Keratinocyte (primary cell): ENCODE measurements around the gene KDM2A. TPM values are rescaled to one million over a fixed set of nuclear protein-coding genes. Genes with fewer than 3 reads are reported as not detected.

ENCODE experiments used
- DNase-seq: peaks from one replicate; pipeline ENCODE4 v3.0.0-alpha.2; 2011; ENCODE audit warnings: low read depth, missing footprints, low spot score
- FAIRE-seq: peaks from 2 replicates; lab custom pipeline; 2011; peaks lifted over from hg19 to GRCh38; lab: Jason Lieb, UNC
- H2AFZ ChIP-seq: 2 replicates; pipeline ENCODE4 v1.6.0; 2012; ENCODE audit warnings: low read length, control low read depth, inconsistent platforms; ENCODE audit not compliant: control insufficient read depth
- H3K27ac ChIP-seq: 2 replicates; pipeline ENCODE4 v1.5.1; 2011; ENCODE audit warnings: low read length; ENCODE audit not compliant: control insufficient read depth, insufficient read depth
- H3K27me3 ChIP-seq: 3 replicates; pipeline ENCODE4 v1.6.0; 2011; ENCODE audit warnings: low read length; ENCODE audit not compliant: control insufficient read depth, insufficient read depth; ENCODE audit errors: extremely low read depth
- H3K36me3 ChIP-seq, 2 experiments: 2 replicates in 1 of 2; 3 replicates in 1 of 2; pipeline ENCODE4 v1.5.1; 2011; ENCODE audit warnings: low read length in 2 of 2, mild to moderate bottlenecking in 1 of 2; ENCODE audit not compliant: control insufficient read depth in 2 of 2, insufficient read depth in 2 of 2; ENCODE audit errors: extremely low read depth in 1 of 2
- H3K4me1 ChIP-seq: 3 replicates; pipeline ENCODE4 v1.5.1; 2011; ENCODE audit warnings: low read length; ENCODE audit not compliant: control insufficient read depth, insufficient read depth; ENCODE audit errors: extremely low read depth
- H3K4me2 ChIP-seq: 3 replicates; pipeline ENCODE4 v1.6.0; 2011; ENCODE audit warnings: low read depth, low read length; ENCODE audit not compliant: control insufficient read depth, insufficient read depth; ENCODE audit errors: extremely low read depth
- H3K4me3 ChIP-seq, 3 experiments: fragments of 200-600 bp in 1 of 3; sonication (generic) in 1 of 3; 2 replicates in 2 of 3; 3 replicates in 1 of 3; pipeline ENCODE4 v1.5.1; 2011 to 2016; ENCODE audit warnings: low read length in 3 of 3, mild to moderate bottlenecking in 3 of 3, control low read depth in 2 of 3, inconsistent platforms in 1 of 3, low read depth in 1 of 3, mixed read lengths in 1 of 3, mixed run types in 1 of 3, moderate library complexity in 1 of 3; ENCODE audit not compliant: control insufficient read depth in 2 of 3, insufficient read depth in 2 of 3; ENCODE audit errors: extremely low read depth in 1 of 3
- H3K79me2 ChIP-seq: 2 replicates; pipeline ENCODE4 v1.6.0; 2012; ENCODE audit warnings: low read length; ENCODE audit not compliant: control insufficient read depth, insufficient read depth
- H3K9ac ChIP-seq: 3 replicates; pipeline ENCODE4 v1.6.0; 2011; ENCODE audit warnings: low read length; ENCODE audit not compliant: control insufficient read depth, insufficient read depth; ENCODE audit errors: extremely low read depth
- H3K9me1 ChIP-seq: 3 replicates; pipeline ENCODE4 v1.6.0; 2011; ENCODE audit warnings: low read length; ENCODE audit not compliant: control insufficient read depth, insufficient read depth; ENCODE audit errors: extremely low read depth
- H3K9me3 ChIP-seq: 2 replicates; pipeline ENCODE4 v1.5.1; 2012; ENCODE audit warnings: low read depth, low read length; ENCODE audit not compliant: control insufficient read depth
- H4K20me1 ChIP-seq: 3 replicates; pipeline ENCODE4 v1.6.0; 2011; ENCODE audit warnings: low read length; ENCODE audit not compliant: control insufficient read depth, insufficient read depth; ENCODE audit errors: extremely low read depth
- EZH2 ChIP-seq: IDR thresholded peaks from one replicate; pipeline ENCODE4 v1.6.1; 2012; ENCODE audit warnings: inconsistent platforms, mild to moderate bottlenecking, low read length, moderate library complexity
- dilution Hi-C: fragments of 300-500 bp; cut with MboI; formaldehyde crosslinking; loops from one replicate; pipeline ENCODE4 v1.7.0; 2020; ENCODE audit warnings: low sequenced_read_pairs; ENCODE audit not compliant: extremely low pct_ligation_motif_present
- polyA plus RNA-seq, 5 experiments: library from polyadenylated mRNA; depleted of rRNA in 3 of 5; stranded (reverse) in 3 of 5; stranded (forward) in 1 of 5; unstranded in 1 of 5; fragments of >200 nt; gene quantifications; 1 replicate in 1 of 5; 2 replicates in 3 of 5; 3 replicates in 1 of 5; pipeline versions ENCODE4 v1.2.1 to v1.2.3, GENCODE V29; 2011 to 2012; ENCODE audit warnings: missing spikeins in 2 of 5, low read depth in 1 of 5, low replicate concordance in 1 of 5
- TF ChIP-seq, protein P1 (sequence below), 3 experiments: IDR thresholded peaks in 1 of 3; conservative IDR thresholded peaks in 1 of 3; optimal IDR thresholded peaks in 1 of 3; 2 replicates in 2 of 3; 3 replicates in 1 of 3; pipeline versions ENCODE3 to v1.5.1; 2011; ENCODE audit warnings: low read length in 3 of 3, mild to moderate bottlenecking in 3 of 3, moderate library complexity in 2 of 3, control low read depth in 1 of 3, inconsistent platforms in 1 of 3; ENCODE audit not compliant: insufficient read depth in 2 of 3; ENCODE audit errors: extremely low read depth in 1 of 3

Gene KDM2A
- polyA plus RNA-seq, 1 donor (not counting 4 experiments of a cell fraction or from before 2014, with no cell fraction given): 29.9 TPM

GRCh38 chr11:67278135-67278938 is 159.3 kb downstream of the KDM2A start:
- Histone ChIP-seq H3K4me3 (no peak overlapping the region), H3K4me2 (no peak overlapping the region), H3K79me2 (peaks cover 44% of the 10 kb centered on the region), H3K9ac (no peak overlapping the region), H2AFZ (no peak overlapping the region), H3K9me1 (no peaks in the 10 kb centered on the region), H3K36me3 (peaks cover 31 to 58% of the 10 kb centered on the region in 2 experiments), H3K27me3 (no peaks in the 10 kb centered on the region), H3K4me1 (peaks cover 15% of the 10 kb centered on the region), H3K27ac (no peak overlapping the region), H4K20me1 (no peaks in the 10 kb centered on the region), H3K9me3 (no peaks in the 10 kb centered on the region)
- dilution Hi-C loops: no loop called here
- FAIRE-seq (no peak), DNase-seq (no peak)
- TF ChIP-seq, protein P1, sequence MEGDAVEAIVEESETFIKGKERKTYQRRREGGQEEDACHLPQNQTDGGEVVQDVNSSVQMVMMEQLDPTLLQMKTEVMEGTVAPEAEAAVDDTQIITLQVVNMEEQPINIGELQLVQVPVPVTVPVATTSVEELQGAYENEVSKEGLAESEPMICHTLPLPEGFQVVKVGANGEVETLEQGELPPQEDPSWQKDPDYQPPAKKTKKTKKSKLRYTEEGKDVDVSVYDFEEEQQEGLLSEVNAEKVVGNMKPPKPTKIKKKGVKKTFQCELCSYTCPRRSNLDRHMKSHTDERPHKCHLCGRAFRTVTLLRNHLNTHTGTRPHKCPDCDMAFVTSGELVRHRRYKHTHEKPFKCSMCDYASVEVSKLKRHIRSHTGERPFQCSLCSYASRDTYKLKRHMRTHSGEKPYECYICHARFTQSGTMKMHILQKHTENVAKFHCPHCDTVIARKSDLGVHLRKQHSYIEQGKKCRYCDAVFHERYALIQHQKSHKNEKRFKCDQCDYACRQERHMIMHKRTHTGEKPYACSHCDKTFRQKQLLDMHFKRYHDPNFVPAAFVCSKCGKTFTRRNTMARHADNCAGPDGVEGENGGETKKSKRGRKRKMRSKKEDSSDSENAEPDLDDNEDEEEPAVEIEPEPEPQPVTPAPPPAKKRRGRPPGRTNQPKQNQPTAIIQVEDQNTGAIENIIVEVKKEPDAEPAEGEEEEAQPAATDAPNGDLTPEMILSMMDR (optimal IDR thresholded peaks at IDR 0.05 in 1 of 3, IDR thresholded peaks at IDR 0.05 in 1 of 3, conservative IDR thresholded peaks at IDR 0.05 in 1 of 3; ENCODE audit: extremely low read depth in 1 of 3, insufficient read depth in 2 of 3, low read length in 3 of 3): no peak
- TF ChIP-seq EZH2: no peak

- Histone ChIP-seq H3K4me3 (no peak overlapping the region), H3K4me2 (no peak overlapping the region), H3K4me1 (peaks cover 15% of the 10 kb centered on the region), H3K79me2 (peaks cover 38% of the 10 kb centered on the region), H3K27ac (no peak overlapping the region), H3K27me3 (no peaks in the 10 kb centered on the region), H3K9me3 (no peaks in the 10 kb centered on the region), H2AFZ (no peak overlapping the region), H4K20me1 (no peaks in the 10 kb centered on the region), H3K9me1 (no peaks in the 10 kb centered on the region), H3K36me3 (peaks cover 37 to 65% of the 10 kb centered on the region in 2 experiments), H3K9ac (no peak overlapping the region)
- FAIRE-seq (no peak), DNase-seq (no peak)
- dilution Hi-C loops: no loop called here
- TF ChIP-seq EZH2: no peak
- TF ChIP-seq, protein P1 (optimal IDR thresholded peaks at IDR 0.05 in 1 of 3, IDR thresholded peaks at IDR 0.05 in 1 of 3, conservative IDR thresholded peaks at IDR 0.05 in 1 of 3; ENCODE audit: extremely low read depth in 1 of 3, insufficient read depth in 2 of 3, low read length in 3 of 3): no peak
Measured at GRCh38 chr11:67278939-67279588, 160.0 kb downstream of the KDM2A start.
